Measurements from ENCODE around the gene UBQLN4. TPM values are rescaled to one million over a fixed set of nuclear protein-coding genes. Genes with fewer than 3 reads are reported as not detected.
A peak's percentile ranks its signal among the peaks of the same experiment; 100 is the strongest.

UBQLN4 gene
- total and polyA plus RNA-seq, 5 experiments from 2014 or later, result 6.9 to 34.8 (median 9.7) TPM

DNA sequence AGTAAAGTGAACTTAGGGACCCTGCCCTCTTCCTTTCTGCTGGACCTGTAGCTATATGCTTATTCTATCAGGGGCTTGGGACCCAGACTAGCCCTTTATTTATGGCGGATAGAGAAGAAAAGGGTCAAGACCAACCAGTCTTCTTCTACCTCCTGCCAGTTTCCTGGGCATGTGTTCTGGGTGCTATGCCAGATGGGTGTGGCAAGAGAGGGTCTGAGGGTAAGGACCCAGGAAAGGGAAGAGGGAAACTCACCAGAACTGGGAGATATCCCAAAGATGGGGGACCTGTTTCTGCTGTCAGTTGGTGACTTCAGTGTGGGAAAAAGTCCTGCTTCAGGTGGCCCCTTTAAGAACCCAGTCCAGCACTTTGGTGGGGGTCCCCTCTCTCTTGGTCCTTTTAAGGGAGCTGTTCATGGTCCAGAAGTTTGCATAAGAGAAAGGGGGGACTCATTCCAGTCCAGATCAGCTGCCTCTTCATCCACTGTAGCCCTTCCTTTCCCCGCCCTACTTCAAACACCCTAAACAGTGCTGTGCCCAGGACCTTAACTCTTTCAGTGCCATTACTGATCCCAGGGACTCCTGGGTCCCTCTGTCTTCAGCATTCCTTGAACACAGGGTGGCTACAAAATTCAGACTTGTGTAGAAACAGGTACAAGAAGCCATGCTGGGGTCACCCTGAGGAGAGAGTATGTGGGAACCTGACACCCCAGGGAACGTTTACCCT is 51.2 kb downstream of the UBQLN4 start:
- DNase-seq, result no peak
- POLR2A ChIA-PET, result no interaction called here
- H3K27ac Mint-ChIP-seq, result peak overlapping the region in 2 of 10 donors; percentile 49 to 70
- no peaks in the 10 kb centered on the region for H3K9me3 Mint-ChIP-seq
- peak overlapping the region in 1 of 10 donors; percentile 30 for H3K4me3 Mint-ChIP-seq
- peaks cover 11 to 19% (median 15%) of the 10 kb centered on the region in 4 donors for H3K4me1 Mint-ChIP-seq
- ATAC-seq, result no peak
- no peaks in the 10 kb centered on the region for H3K27me3 Mint-ChIP-seq
- peaks cover 0 to 5% (median 0%) of the 10 kb centered on the region in 3 donors for H3K36me3 Mint-ChIP-seq

DNA sequence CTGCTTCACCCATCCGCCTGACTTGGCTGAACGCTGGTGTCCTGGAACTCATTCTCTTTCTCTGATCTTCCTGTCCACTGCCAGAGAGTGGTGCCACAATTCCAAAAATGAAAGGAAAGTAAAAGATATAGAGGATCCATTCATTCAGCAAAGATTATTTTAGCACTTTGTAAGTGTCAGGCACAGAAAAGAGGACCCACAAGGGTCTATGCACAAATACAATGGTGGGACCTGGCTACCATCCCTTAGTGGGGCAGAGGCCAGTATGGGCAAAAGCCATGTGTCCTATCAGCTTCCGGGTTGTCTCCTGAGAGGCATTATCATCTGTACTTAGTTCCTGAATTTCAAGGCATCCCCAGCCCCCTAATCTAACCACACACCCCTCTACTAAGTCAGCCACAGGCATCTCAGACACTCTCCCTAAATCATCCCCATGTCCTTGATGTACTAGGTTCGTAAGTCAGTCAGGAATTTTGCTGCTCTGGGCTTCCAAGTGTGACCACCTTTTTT is 51.9 kb downstream of the UBQLN4 start:
- Mint-ChIP-seq H3K27me3 (no peaks in the 10 kb centered on the region), H3K36me3 (peaks cover 0 to 2% (median 0%) of the 10 kb centered on the region in 3 donors), H3K27ac (peak overlapping the region in 4 of 10 donors; percentile 10 to 45 (median 40)), H3K4me3 (no peak overlapping the region), H3K9me3 (no peaks in the 10 kb centered on the region), H3K4me1 (peaks cover 9 to 17% (median 15%) of the 10 kb centered on the region in 4 donors)
- POLR2A ChIA-PET, result no interaction called here
- no peak for DNase-seq
- ATAC-seq, result no peak

DNA sequence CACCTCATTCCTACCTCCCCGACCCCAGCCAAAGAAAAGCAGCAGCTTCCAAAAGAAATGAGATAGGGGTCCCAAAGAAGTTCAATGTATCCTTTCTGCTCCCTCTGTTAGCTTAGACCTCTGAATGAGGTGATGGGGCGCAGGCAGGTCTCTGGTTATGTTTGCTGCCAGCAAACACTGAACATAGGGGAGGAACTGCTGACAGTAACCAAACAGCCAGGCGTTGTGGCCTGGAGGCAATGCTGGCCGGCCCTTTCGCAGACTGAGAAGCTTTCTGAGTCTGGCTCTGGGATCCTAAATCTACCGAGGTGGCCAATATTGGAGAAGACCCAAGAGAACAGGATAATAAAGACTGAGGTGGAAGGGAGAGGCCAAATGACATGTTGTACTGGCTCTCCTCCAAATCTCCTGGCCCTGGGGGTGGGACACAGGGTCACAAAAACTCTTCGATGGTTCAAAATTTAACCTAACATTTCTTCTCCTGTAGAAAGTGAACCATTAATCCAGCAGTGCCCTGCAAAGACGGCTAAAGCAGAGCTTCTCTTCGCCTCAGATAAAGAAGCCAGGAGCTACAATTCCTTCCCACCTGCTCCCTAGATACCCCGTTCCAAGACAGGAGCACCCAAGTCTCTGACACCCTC is 52.5 kb downstream of the UBQLN4 start:
- H3K4me3 Mint-ChIP-seq, result no peak overlapping the region
- H3K27ac Mint-ChIP-seq, result peak overlapping the region in 6 of 10 donors; percentile 10 to 65 (median 42)
- H3K36me3 Mint-ChIP-seq, result no peaks in the 10 kb centered on the region
- no peaks in the 10 kb centered on the region for H3K27me3 Mint-ChIP-seq
- H3K4me1 Mint-ChIP-seq, result peaks cover 8 to 16% (median 14%) of the 10 kb centered on the region in 4 donors
- DNase-seq (no peak), ATAC-seq (no peak)
- no peaks in the 10 kb centered on the region for H3K9me3 Mint-ChIP-seq
- POLR2A ChIA-PET, result no interaction called here

DNA sequence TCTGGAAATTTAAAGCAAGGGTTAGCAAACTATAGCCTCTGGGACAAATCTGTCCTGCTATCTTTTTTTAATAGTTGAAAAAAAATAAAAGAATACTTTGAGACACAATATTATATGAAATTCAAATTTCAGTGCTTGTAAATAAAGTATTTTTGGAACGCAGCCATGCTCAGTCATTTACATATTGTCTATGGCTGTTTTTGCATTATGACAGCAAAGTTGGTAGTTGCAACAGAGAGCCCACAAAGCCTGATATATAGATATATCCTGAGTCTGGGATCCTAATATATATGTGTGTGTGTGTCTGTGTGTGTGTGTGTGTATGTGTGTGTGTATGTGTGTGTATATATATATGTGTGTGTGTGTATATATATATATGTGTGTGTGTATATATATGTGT is 53.6 kb downstream of the UBQLN4 start:
- no peak for ATAC-seq
- no peak for DNase-seq
- no peaks in the 10 kb centered on the region for H3K27me3 Mint-ChIP-seq
- no peak overlapping the region for H3K4me3 Mint-ChIP-seq
- H3K4me1 Mint-ChIP-seq, result peaks cover 5 to 8% (median 6%) of the 10 kb centered on the region in 4 donors
- H3K9me3 Mint-ChIP-seq, result no peaks in the 10 kb centered on the region
- POLR2A ChIA-PET, result no interaction called here
- no peak overlapping the region for H3K27ac Mint-ChIP-seq
- no peaks in the 10 kb centered on the region for H3K36me3 Mint-ChIP-seq

DNA sequence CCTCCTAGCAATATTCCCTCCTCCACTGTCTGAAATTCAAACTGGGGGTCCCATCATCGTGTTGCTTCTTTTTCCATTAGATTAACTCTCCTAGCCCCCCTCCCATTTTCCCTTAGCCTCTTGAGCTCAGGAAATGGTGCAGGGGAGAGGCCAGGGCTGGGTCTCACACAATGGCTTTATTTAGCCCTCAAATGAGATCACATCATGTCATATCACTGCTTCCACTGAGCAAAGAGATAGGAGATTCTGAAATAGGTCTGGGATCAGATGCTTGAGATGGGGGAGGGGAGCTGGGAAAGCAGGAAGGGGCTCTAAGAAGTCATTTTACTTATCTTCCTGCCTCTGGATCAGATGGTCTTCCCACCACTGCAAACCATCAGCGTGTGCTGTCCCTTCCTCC is 57.4 kb downstream of the UBQLN4 start:
- no peak for ATAC-seq
- no peak for DNase-seq
- H3K27ac Mint-ChIP-seq, result peak overlapping the region in 2 of 10 donors; percentile 8 to 24
- H3K4me3 Mint-ChIP-seq, result no peak overlapping the region
- no peaks in the 10 kb centered on the region for H3K27me3 Mint-ChIP-seq
- peaks cover 0 to 5% (median 1%) of the 10 kb centered on the region in 4 donors for H3K4me1 Mint-ChIP-seq
- POLR2A ChIA-PET, result no interaction called here
- H3K9me3 Mint-ChIP-seq, result no peaks in the 10 kb centered on the region
- no peaks in the 10 kb centered on the region for H3K36me3 Mint-ChIP-seq

DNA sequence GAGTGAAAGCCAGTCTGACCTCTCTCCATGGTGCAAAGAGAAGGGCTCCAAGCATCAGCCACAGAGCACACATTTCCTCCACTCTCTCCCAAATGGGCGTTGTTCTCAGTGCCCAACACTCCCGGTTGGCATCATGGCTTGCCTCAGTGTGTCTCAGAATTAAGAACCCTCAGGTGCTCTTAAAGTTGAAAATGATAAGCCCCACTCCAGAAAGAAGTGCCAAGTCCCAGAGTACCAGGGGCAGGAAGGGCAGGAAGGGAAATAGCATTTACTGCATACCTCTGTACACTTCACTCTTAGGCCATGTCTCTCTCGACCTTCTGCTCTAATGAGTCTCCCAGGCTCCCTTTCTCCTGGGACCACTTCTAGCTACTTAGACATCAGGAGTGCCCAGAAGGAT is 60.0 kb downstream of the UBQLN4 start:
- POLR2A ChIA-PET, result interaction anchor here (0.7 kb wide), 2 partner anchors 26 to 352 kb away, joined by 4 to 6 read pairs; no protein-coding TSS in a partner anchor
- H3K4me3 Mint-ChIP-seq, result no peak overlapping the region
- H3K27me3 Mint-ChIP-seq, result no peaks in the 10 kb centered on the region
- peak overlapping the region in 1 of 10 donors; percentile 17 for H3K27ac Mint-ChIP-seq
- DNase-seq (no peak), ATAC-seq (no peak)
- peaks cover 8 to 24% (median 11%) of the 10 kb centered on the region in 4 donors for H3K4me1 Mint-ChIP-seq
- no peaks in the 10 kb centered on the region for H3K36me3 Mint-ChIP-seq
- H3K9me3 Mint-ChIP-seq, result no peaks in the 10 kb centered on the region

DNA sequence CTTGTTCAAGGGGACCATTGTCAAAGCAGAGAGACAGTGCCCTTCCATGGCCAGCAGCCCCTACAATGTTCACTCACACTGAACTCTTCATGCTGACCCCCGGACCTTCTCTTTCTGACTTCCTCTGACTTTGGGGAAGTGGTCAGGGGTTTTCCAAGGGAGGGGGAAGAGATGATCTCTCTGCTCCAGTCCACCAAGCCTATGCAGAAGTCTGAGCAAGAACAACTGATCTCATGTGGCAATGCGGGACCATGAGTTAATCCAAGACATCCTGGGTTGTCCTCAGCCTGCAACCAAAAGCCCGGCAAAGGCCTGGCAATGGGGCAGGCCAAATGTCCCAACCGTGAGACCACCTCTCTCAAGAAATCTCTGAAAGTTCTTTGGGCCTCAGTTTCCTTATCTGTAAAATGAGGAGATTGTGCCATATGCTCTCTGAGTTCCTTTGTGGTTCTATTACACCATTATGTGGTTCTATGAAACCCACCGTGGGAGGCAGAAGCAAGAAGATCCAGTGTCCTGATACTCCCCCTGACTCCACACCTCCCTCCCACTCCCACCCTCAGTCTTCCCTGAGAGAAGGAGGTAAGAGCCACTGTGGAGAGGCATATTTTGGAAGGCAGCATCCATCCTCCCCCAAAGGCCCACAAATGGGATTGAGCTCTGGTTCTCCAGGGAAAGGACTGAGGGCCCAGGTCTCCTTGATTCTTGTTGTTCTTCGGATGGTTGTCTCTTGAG is 63.4 kb downstream of the UBQLN4 start:
- ATAC-seq, result no peak
- H3K4me3 Mint-ChIP-seq, result no peak overlapping the region

DNA sequence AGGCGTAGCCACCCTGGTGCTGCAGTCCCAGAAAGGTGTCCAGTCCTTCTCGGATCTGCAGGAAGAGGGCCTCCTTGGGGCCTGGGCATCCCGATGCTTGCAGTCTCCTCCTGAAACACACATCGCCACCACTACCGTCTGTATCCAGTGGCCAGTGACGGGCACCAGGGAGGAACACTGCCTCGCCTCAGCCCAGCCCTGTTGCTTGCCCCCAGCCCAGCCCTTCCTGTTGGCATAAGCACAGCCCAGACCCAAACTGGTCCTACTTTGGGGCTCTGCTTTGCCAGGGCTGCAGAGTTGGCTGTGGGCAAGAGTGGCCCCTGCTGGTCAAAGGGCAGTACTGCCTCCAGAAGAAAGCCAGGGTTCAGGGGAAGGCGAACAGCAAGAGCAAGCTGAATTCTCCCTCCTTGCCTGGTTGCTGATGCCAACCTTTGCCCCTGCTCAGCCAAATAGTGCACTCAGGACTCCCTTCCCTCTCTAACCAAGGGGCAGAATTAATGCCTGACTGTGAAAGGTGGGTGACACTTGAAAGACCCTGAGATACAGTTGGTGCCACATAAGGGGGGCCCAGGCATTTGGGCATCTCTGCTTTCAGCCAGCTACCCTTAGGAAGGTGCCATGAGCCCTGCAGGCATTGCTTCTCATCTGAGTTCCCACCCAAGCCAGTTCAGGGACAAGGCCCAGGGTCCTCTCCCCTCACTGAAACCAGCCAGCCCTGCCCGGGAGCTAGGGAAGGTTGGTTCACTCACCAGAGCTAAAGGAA is 64.2 kb downstream of the UBQLN4 start:
- DNase-seq (peak; percentile 61 to 89 (median 80)), ATAC-seq (peak; percentile 98 to 99)
- Mint-ChIP-seq H3K4me3 (no peak overlapping the region), H3K9me3 (no peaks in the 10 kb centered on the region), H3K27ac (peak overlapping the region in 6 of 10 donors; percentile 24 to 83 (median 43)), H3K36me3 (no peaks in the 10 kb centered on the region), H3K27me3 (no peaks in the 10 kb centered on the region), H3K4me1 (peaks cover 3 to 28% (median 13%) of the 10 kb centered on the region in 4 donors)
- POLR2A ChIA-PET, result interaction anchor here (0.7 to 26.8 kb wide), 6 partner anchors 9 to 78 kb away, joined by 3 to 612 read pairs (median 7); partner anchors contain the start of gene ARHGEF2

More for the DNA sequence above, 63.4 kb downstream of the UBQLN4 start:
- no peak for DNase-seq
- no peaks in the 10 kb centered on the region for H3K27me3 Mint-ChIP-seq
- H3K4me1 Mint-ChIP-seq, result peaks cover 7 to 27% (median 12%) of the 10 kb centered on the region in 4 donors
- no peaks in the 10 kb centered on the region for H3K36me3 Mint-ChIP-seq
- H3K27ac Mint-ChIP-seq, result no peak overlapping the region
- no peaks in the 10 kb centered on the region for H3K9me3 Mint-ChIP-seq
- POLR2A ChIA-PET, result interaction anchor here (0.6 to 26.8 kb wide), 8 partner anchors 10 to 381 kb away, joined by 3 to 612 read pairs (median 4); partner anchors contain the start of genes ARHGEF2 and MSTO1

Other genes with a start within 250 kb of the UBQLN4 start
- 100 to 1,000 TPM; 120 to 131 TPM for gene GON4L, start 196.6 kb downstream of the UBQLN4 start, total RNA-seq
- 10 to 100 TPM; 20.1 to 38.9 (median 21.3) TPM for gene GON4L, start 196.6 kb downstream of the UBQLN4 start, polyA plus RNA-seq
- gene SYT11, start 194.2 kb downstream of the UBQLN4 start, total RNA-seq, result 1 to 10 TPM; 4.0 to 4.1 TPM
- gene SYT11, start 194.2 kb downstream of the UBQLN4 start, polyA plus RNA-seq, result 10 to 100 TPM in 1 of 3 donors, 1 to 10 TPM in 2; 3.1 to 10.4 (median 6.9) TPM
- 10 to 100 TPM; 39.2 to 42.5 TPM for gene RIT1, start 142.4 kb downstream of the UBQLN4 start, total RNA-seq
- gene RIT1, start 142.4 kb downstream of the UBQLN4 start, polyA plus RNA-seq, result 10 to 100 TPM; 16.4 to 18.0 (median 17.0) TPM
- 100 to 1,000 TPM; 109 to 110 TPM for gene KHDC4, start 119.4 kb downstream of the UBQLN4 start, total RNA-seq
- 1 to 10 TPM; 5.0 to 7.2 (median 6.5) TPM for gene KHDC4, start 119.4 kb downstream of the UBQLN4 start, polyA plus RNA-seq
- gene RXFP4, start 112.2 kb downstream of the UBQLN4 start, total RNA-seq, result not detected
- gene RXFP4, start 112.2 kb downstream of the UBQLN4 start, polyA plus RNA-seq, result under 1 TPM in 1 of 3 donors, not detected in 2; 0.46 TPM
- gene ARHGEF2, start 75.3 kb downstream of the UBQLN4 start, total RNA-seq, result 100 to 1,000 TPM; 204 to 210 TPM
- gene ARHGEF2, start 75.3 kb downstream of the UBQLN4 start, polyA plus RNA-seq, result 10 to 100 TPM; 13.8 to 22.0 (median 15.8) TPM
- 100 to 1,000 TPM; 199 to 218 TPM for gene SSR2, start 32.8 kb downstream of the UBQLN4 start, total RNA-seq
- 100 to 1,000 TPM; 345 to 396 (median 347) TPM for gene SSR2, start 32.8 kb downstream of the UBQLN4 start, polyA plus RNA-seq
- 10 to 100 TPM; 22.6 to 24.2 TPM for gene LAMTOR2, start 984 bp upstream of the UBQLN4 start, total RNA-seq
- gene LAMTOR2, start 984 bp upstream of the UBQLN4 start, polyA plus RNA-seq, result 100 to 1,000 TPM in 1 of 3 donors, 10 to 100 TPM in 2; 89.1 to 102 (median 96.1) TPM
- 1 to 10 TPM; 1.1 to 1.3 TPM for gene RAB25, start 7.4 kb upstream of the UBQLN4 start, total RNA-seq
- 1 to 10 TPM in 1 of 3 donors, under 1 TPM in 2; 0.81 to 2.0 (median 0.96) TPM for gene RAB25, start 7.4 kb upstream of the UBQLN4 start, polyA plus RNA-seq
- under 1 TPM in 1 of 2 experiments, not detected in 1; 0.38 TPM for gene MEX3A, start 28.7 kb upstream of the UBQLN4 start, total RNA-seq
- gene MEX3A, start 28.7 kb upstream of the UBQLN4 start, polyA plus RNA-seq, result not detected
- 1 to 10 TPM; 2.0 to 2.7 TPM for gene LMNA, start 60.9 kb upstream of the UBQLN4 start, total RNA-seq
- 1 to 10 TPM in 1 of 3 donors, under 1 TPM in 2; 0.62 to 4.0 (median 0.75) TPM for gene LMNA, start 60.9 kb upstream of the UBQLN4 start, polyA plus RNA-seq
- 1 to 10 TPM; 1.2 TPM for gene SEMA4A, start 99.8 kb upstream of the UBQLN4 start, total RNA-seq
- 1 to 10 TPM in 1 of 3 donors, under 1 TPM in 2; 0.16 to 1.4 (median 0.22) TPM for gene SEMA4A, start 99.8 kb upstream of the UBQLN4 start, polyA plus RNA-seq
- 10 to 100 TPM; 16.8 to 21.4 TPM for gene SLC25A44, start 140.3 kb upstream of the UBQLN4 start, total RNA-seq
- gene SLC25A44, start 140.3 kb upstream of the UBQLN4 start, polyA plus RNA-seq, result 10 to 100 TPM in 1 of 3 donors, 1 to 10 TPM in 2; 6.0 to 16.4 (median 9.7) TPM
- 10 to 100 TPM; 49.1 to 54.8 TPM for gene PMF1, start 159.2 kb upstream of the UBQLN4 start, total RNA-seq
- 10 to 100 TPM; 70.8 to 79.9 (median 76.5) TPM for gene PMF1, start 159.2 kb upstream of the UBQLN4 start, polyA plus RNA-seq
- gene BGLAP, start 188.4 kb upstream of the UBQLN4 start, total RNA-seq, result 1 to 10 TPM; 6.5 to 7.8 TPM
- gene BGLAP, start 188.4 kb upstream of the UBQLN4 start, polyA plus RNA-seq, result under 1 TPM in 1 of 3 donors, not detected in 2; 0.26 TPM
- 1 to 10 TPM; 2.8 to 3.0 TPM for gene PAQR6, start 194.3 kb upstream of the UBQLN4 start, total RNA-seq
- gene PAQR6, start 194.3 kb upstream of the UBQLN4 start, polyA plus RNA-seq, result under 1 TPM; 0.15 to 0.21 (median 0.21) TPM
- gene SMG5, start 229.0 kb upstream of the UBQLN4 start, total RNA-seq, result 10 to 100 TPM; 66.7 to 68.9 TPM
- 10 to 100 TPM in 2 of 3 donors, 1 to 10 TPM in 1; 9.5 to 28.4 (median 11.1) TPM for gene SMG5, start 229.0 kb upstream of the UBQLN4 start, polyA plus RNA-seq
- 10 to 100 TPM; 15.0 to 15.6 TPM for gene TMEM79, start 230.5 kb upstream of the UBQLN4 start, total RNA-seq
- 1 to 10 TPM; 2.5 to 9.6 (median 4.8) TPM for gene TMEM79, start 230.5 kb upstream of the UBQLN4 start, polyA plus RNA-seq
- 10 to 100 TPM; 22.1 to 23.3 TPM for gene GLMP, start 241.9 kb upstream of the UBQLN4 start, total RNA-seq
- 10 to 100 TPM; 12.1 to 22.2 (median 17.3) TPM for gene GLMP, start 241.9 kb upstream of the UBQLN4 start, polyA plus RNA-seq
- gene VHLL, start 245.5 kb upstream of the UBQLN4 start, total RNA-seq, result under 1 TPM in 1 of 2 experiments, not detected in 1; 0.78 TPM
- gene VHLL, start 245.5 kb upstream of the UBQLN4 start, polyA plus RNA-seq, result not detected